Measurements from ENCODE around the gene RABGAP1L.

GRCh38 chr1:174928541-174928940 is 769.2 kb downstream of the RABGAP1L start:
- no peak for TF ChIP-seq CTCF (optimal IDR thresholded peaks at IDR 0.05 in 1 of 3, IDR thresholded peaks at IDR 0.05 in 1 of 3, conservative IDR thresholded peaks at IDR 0.05 in 1 of 3; ENCODE audit: extremely low read depth in 1 of 3, insufficient read depth in 2 of 3, low read length in 3 of 3)
- no peak for TF ChIP-seq EZH2 (IDR thresholded peaks at IDR 0.05; ENCODE audit: low read length)

All from keratinocyte (primary cell).